GM21723 (cell line): ENCODE measurements around the gene RABGAP1L.
A peak's percentile ranks its signal among the peaks of the same experiment; 100 is the strongest.

Experiments used
- ATAC-seq: cut with Tn5 transposase; IDR thresholded peaks from one replicate; pipeline ENCODE4 v1.9.1; 2021; ENCODE audit warnings: mild to moderate bottlenecking, moderate library complexity; ENCODE audit not compliant: unreplicated experiment

Gene RABGAP1L

GRCh38 chr1:174900317-174900716 lies 741.0 kb downstream of the RABGAP1L start:
- no peak for ATAC-seq

- ATAC-seq = no peak
These were observed 743.3 kb downstream of the RABGAP1L start for GRCh38 chr1:174902531-174903099.

- ATAC-seq = no peak
These were observed 752.3 kb downstream of the RABGAP1L start for GRCh38 chr1:174911606-174912005.

- peak; percentile 58 for ATAC-seq
These were observed 752.9 kb downstream of the RABGAP1L start for GRCh38 chr1:174912264-174912663.

- ATAC-seq = no peak
These were observed 754.0 kb downstream of the RABGAP1L start for GRCh38 chr1:174913225-174913903.

- no peak for ATAC-seq
These were observed 755.7 kb downstream of the RABGAP1L start for GRCh38 chr1:174914991-174915390.

GRCh38 chr1:174916846-174917245 lies 757.5 kb downstream of the RABGAP1L start:
- no peak for ATAC-seq

GRCh38 chr1:174920093-174920492 lies 760.8 kb downstream of the RABGAP1L start:
- no peak for ATAC-seq

GRCh38 chr1:174922121-174922520 lies 762.8 kb downstream of the RABGAP1L start:
- no peak for ATAC-seq

- no peak for ATAC-seq
These were observed 764.5 kb downstream of the RABGAP1L start for GRCh38 chr1:174923820-174924219.

GRCh38 chr1:174928541-174928940 lies 769.2 kb downstream of the RABGAP1L start:
- no peak for ATAC-seq

GRCh38 chr1:174931214-174931613 lies 771.9 kb downstream of the RABGAP1L start:
- ATAC-seq = no peak

GRCh38 chr1:174932587-174932986 lies 773.3 kb downstream of the RABGAP1L start:
- no peak for ATAC-seq

- no peak for ATAC-seq
These were observed 776.8 kb downstream of the RABGAP1L start for GRCh38 chr1:174935961-174936727.

GRCh38 chr1:174938281-174939007 lies 779.1 kb downstream of the RABGAP1L start:
- no peak for ATAC-seq

- no peak for ATAC-seq
These were observed 780.6 kb downstream of the RABGAP1L start for GRCh38 chr1:174939775-174940545.

- ATAC-seq = no peak
These were observed 781.4 kb downstream of the RABGAP1L start for GRCh38 chr1:174940646-174941175.

GRCh38 chr1:174942547-174943255 lies 783.4 kb downstream of the RABGAP1L start:
- no peak for ATAC-seq

GRCh38 chr1:174946031-174946430 lies 786.7 kb downstream of the RABGAP1L start:
- ATAC-seq = no peak

- no peak for ATAC-seq
These were observed 789.7 kb downstream of the RABGAP1L start for GRCh38 chr1:174949061-174949460.
